Endothelial cell of umbilical vein (primary cell): ENCODE results near the gene ARSB. TPM values are rescaled to one million over a fixed set of nuclear protein-coding genes. Genes with fewer than 3 reads are reported as not detected.

Experiments
- BruUV-seq: library from RNA; stranded (reverse); fragments of 400-500 nt; replicated peaks from 2 replicates; lab custom pipeline; 2021; lab: Mats Ljungman, UMichigan
- CTCF ChIA-PET: fragments of 300-600, 350-600 bp; sonication (Branson Sonifier 250); formaldehyde crosslinking; loops from one replicate; lab custom pipeline; 2021; ENCODE audit warnings: antibody characterized with exemption, inconsistent platforms; lab: Charles Lee
- POLR2A ChIA-PET: fragments of 300-600, 350-600 bp; sonication (Branson Sonifier 250); formaldehyde crosslinking; loops from one replicate; lab custom pipeline; 2021; ENCODE audit warnings: antibody characterized with exemption, inconsistent platforms; lab: Charles Lee
- DNase-seq: peaks from one replicate; pipeline ENCODE4 v3.0.0-alpha.2; 2011; ENCODE audit warnings: low read depth, low spot score
- FAIRE-seq: peaks from 2 replicates; lab custom pipeline; 2011; peaks lifted over from hg19 to GRCh38; lab: Jason Lieb, UNC
- H2AFZ ChIP-seq: 2 replicates; pipeline ENCODE4 v1.6.0; 2012; ENCODE audit warnings: low read depth, low read length, control low read depth, inconsistent platforms
- H3K27ac ChIP-seq: 2 replicates; pipeline ENCODE4 v1.5.1; 2011; ENCODE audit warnings: low read depth, mild to moderate bottlenecking, control low read depth, low read length, moderate library complexity; ENCODE audit not compliant: insufficient read depth
- H3K27me3 ChIP-seq, 2 experiments: 2 replicates each; pipeline versions ENCODE4 v1.6.0 to v1.6.1; 2011; ENCODE audit warnings: low read length in 2 of 2, mixed read lengths in 1 of 2; ENCODE audit not compliant: control insufficient read depth in 2 of 2, insufficient read depth in 2 of 2
- H3K36me3 ChIP-seq, 2 experiments: 2 replicates in 1 of 2; 3 replicates in 1 of 2; pipeline ENCODE4 v1.5.1; 2011; ENCODE audit warnings: low read length in 2 of 2, mild to moderate bottlenecking in 1 of 2, moderate library complexity in 1 of 2; ENCODE audit not compliant: control insufficient read depth in 2 of 2, insufficient read depth in 2 of 2; ENCODE audit errors: extremely low read depth in 1 of 2
- H3K4me1 ChIP-seq: 3 replicates; pipeline ENCODE4 v1.5.1; 2011; ENCODE audit warnings: mild to moderate bottlenecking, low read length; ENCODE audit not compliant: control insufficient read depth, insufficient read depth; ENCODE audit errors: extremely low read depth
- H3K4me2 ChIP-seq: 2 replicates; pipeline ENCODE4 v1.6.1; 2011; ENCODE audit warnings: low read length, control low read depth, mixed read lengths; ENCODE audit not compliant: insufficient read depth
- H3K4me3 ChIP-seq, 3 experiments: fragments of 200-600 bp in 1 of 3; sonication (generic), shearing (Covaris generic) in 1 of 3; replicated peaks in 1 of 3; 2 replicates each; pipeline ENCODE4 v1.5.1; 2011 to 2016; ENCODE audit warnings: control low read depth in 3 of 3, low read length in 3 of 3, mild to moderate bottlenecking in 2 of 3, inconsistent platforms in 1 of 3, low read depth in 1 of 3, moderate library complexity in 1 of 3; ENCODE audit not compliant: insufficient read depth in 1 of 3
- H3K79me2 ChIP-seq: 2 replicates; pipeline ENCODE4 v1.6.0; 2012; ENCODE audit warnings: low read length, inconsistent platforms; ENCODE audit not compliant: control insufficient read depth, insufficient read depth
- H3K9ac ChIP-seq: replicated peaks from 2 replicates; pipeline ENCODE3; 2011; ENCODE audit warnings: low read length, control low read depth; ENCODE audit not compliant: insufficient read depth; ENCODE audit errors: extremely low read depth
- H3K9me1 ChIP-seq: replicated peaks from 3 replicates; pipeline ENCODE4 v1.6.0; 2011; ENCODE audit warnings: mild to moderate bottlenecking, low read length; ENCODE audit not compliant: control insufficient read depth, insufficient read depth; ENCODE audit errors: extremely low read depth
- H3K9me3 ChIP-seq: replicated peaks from 2 replicates; pipeline ENCODE4 v1.5.1; 2012; ENCODE audit warnings: low read length, inconsistent platforms; ENCODE audit not compliant: control insufficient read depth, insufficient read depth
- H4K20me1 ChIP-seq: replicated peaks from 2 replicates; pipeline ENCODE3; 2011; ENCODE audit warnings: mild to moderate bottlenecking, low read length; ENCODE audit not compliant: control insufficient read depth, insufficient read depth; ENCODE audit errors: extremely low read depth
- EZH2 ChIP-seq: IDR thresholded peaks from 2 replicates; pipeline ENCODE4 v1.6.1; 2012; ENCODE audit warnings: borderline replicate concordance, low read depth, mild to moderate bottlenecking, moderate library complexity, low read length, inconsistent platforms; ENCODE audit not compliant: severe bottlenecking
- FOS ChIP-seq: IDR thresholded peaks from 2 replicates; pipeline ENCODE4 v1.6.1; 2011; ENCODE audit warnings: mild to moderate bottlenecking, low read length, moderate library complexity, borderline replicate concordance; ENCODE audit not compliant: insufficient read depth
- GATA2 ChIP-seq: IDR thresholded peaks from 2 replicates; pipeline ENCODE4 v1.7.0; 2011; ENCODE audit warnings: low read depth, mild to moderate bottlenecking, moderate library complexity, mixed read lengths, low read length; ENCODE audit not compliant: insufficient read length, insufficient read depth
- JUN ChIP-seq: IDR thresholded peaks from 2 replicates; pipeline ENCODE4 v1.6.1; 2011; ENCODE audit warnings: borderline replicate concordance, low read depth; ENCODE audit not compliant: insufficient read length, insufficient read depth
- MAX ChIP-seq: IDR thresholded peaks from 2 replicates; pipeline ENCODE4 v1.6.1; 2011; ENCODE audit not compliant: insufficient read depth, insufficient read length
- MYC ChIP-seq: IDR thresholded peaks from one replicate; pipeline ENCODE4 v1.6.1; 2011; ENCODE audit warnings: mild to moderate bottlenecking, low read depth, low read length
- dilution Hi-C: fragments of 300-500 bp; cut with MboI; formaldehyde crosslinking; loops from one replicate; pipeline ENCODE4 v1.15.0; 2019; ENCODE audit warnings: low sequenced_read_pairs; ENCODE audit not compliant: extremely low pct_ligation_motif_present
- intact Hi-C: fragments of 100-400 bp; cut with micrococcal nuclease; formaldehyde crosslinking; loops from one replicate; pipeline ENCODE4 v1.10.0; 2022
- polyA plus RNA-seq, 4 experiments: library from polyadenylated mRNA; depleted of rRNA in 3 of 4; stranded (reverse) in 3 of 4; unstranded in 1 of 4; fragments of >200 nt; gene quantifications; 2 replicates each; pipeline versions ENCODE4 v1.2.1 to v1.2.3, GENCODE V29; 2011 to 2012; ENCODE audit warnings: missing spikeins in 1 of 4
- total RNA-seq: library from RNA; stranded (reverse); gene quantifications from 2 replicates; pipeline ENCODE4 v1.2.3, GENCODE V29; 2021

Gene ARSB
- total and polyA plus RNA-seq, 2 donors (not counting 3 experiments of a cell fraction or from before 2014, with no cell fraction given) = 17.2 to 25.8 TPM

- no peak overlapping the region for H3K4me2 ChIP-seq
These were observed 57.3 kb downstream of the ARSB start for GRCh38 chr5:78927657-78928282.

GRCh38 chr5:78926252-78926651 lies 58.9 kb downstream of the ARSB start:
- Histone ChIP-seq H3K9ac (no peak overlapping the region), H2AFZ (no peak overlapping the region), H3K4me3 (no peak overlapping the region), H3K9me3 (no peaks in the 10 kb centered on the region), H4K20me1 (no peaks in the 10 kb centered on the region), H3K4me1 (peaks cover 3% of the 10 kb centered on the region), H3K27me3 (no peaks in the 10 kb centered on the region), H3K79me2 (no peaks in the 10 kb centered on the region), H3K36me3 (no peaks in the 10 kb centered on the region), H3K4me2 (no peak overlapping the region), H3K9me1 (peaks cover 3% of the 10 kb centered on the region), H3K27ac (no peak overlapping the region)
- TF ChIP-seq EZH2 (no peak), MAX (no peak), MYC (no peak)
- FAIRE-seq (no peak), DNase-seq (no peak)
- intact Hi-C loops (no loop called here), dilution Hi-C loops (no loop called here)
- POLR2A ChIA-PET = no interaction called here
- BruUV-seq = no TSS peak
- CTCF ChIA-PET = no interaction called here

More at GRCh38 chr5:78927657-78928282, 57.3 kb downstream of the ARSB start:
- Histone ChIP-seq H2AFZ (no peak overlapping the region), H3K9me3 (no peaks in the 10 kb centered on the region), H3K4me1 (peaks cover 3% of the 10 kb centered on the region), H3K27ac (no peak overlapping the region), H3K36me3 (no peaks in the 10 kb centered on the region), H4K20me1 (no peaks in the 10 kb centered on the region), H3K9ac (no peak overlapping the region), H3K9me1 (peaks cover 3% of the 10 kb centered on the region), H3K4me3 (no peak overlapping the region), H3K27me3 (no peaks in the 10 kb centered on the region), H3K79me2 (no peaks in the 10 kb centered on the region)
- no TSS peak for BruUV-seq
- TF ChIP-seq JUN = no peak
- TF ChIP-seq EZH2 = no peak
- TF ChIP-seq GATA2 = no peak
- no peak for TF ChIP-seq MYC
- TF ChIP-seq FOS = peak; percentile 46
- ChIA-PET CTCF (interaction anchor here (0.6 to 1.4 kb wide), 4 partner anchors 11 to 586 kb away, joined by 3 to 4 read pairs (median 3); partner anchors contain the start of gene HOMER1), POLR2A (no interaction called here)
- FAIRE-seq = peak; percentile 75
- dilution Hi-C loops = no loop called here
- intact Hi-C loops = no loop called here
- DNase-seq = peak; percentile 65
